ENCODE results near the gene CSTPP1.
"Not testable (repeated sequence)": the region's sequence is repeated elsewhere in the genome, so short reads cannot be mapped to it uniquely, and the experiment has no call there.

The CSTPP1 gene

GRCh38 chr11:47099918-47100315 is 163.4 kb downstream of the CSTPP1 start:
- DNase-seq (ENCODE audit: low read depth) = no peak

DNA sequence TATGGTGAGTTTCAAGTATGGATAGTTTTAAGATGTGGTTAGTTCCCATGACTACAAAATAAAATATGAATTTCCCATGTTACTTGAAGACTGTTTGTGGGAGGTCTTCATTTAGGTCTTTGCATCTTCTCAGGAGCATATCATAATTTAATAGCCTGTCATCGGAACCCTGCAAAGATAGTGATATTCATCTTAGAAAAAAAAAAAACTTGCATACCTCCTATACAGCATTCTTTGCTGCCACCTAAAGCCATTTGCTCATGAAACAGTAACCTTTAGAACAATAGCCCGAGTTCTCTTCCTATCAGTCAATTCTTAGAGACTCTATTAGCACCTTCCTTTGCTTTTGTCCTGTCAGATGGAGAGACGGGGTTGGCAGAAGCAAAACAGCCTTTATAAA is 164.8 kb downstream of the CSTPP1 start:
- no peak for DNase-seq (ENCODE audit: low read depth)

DNA sequence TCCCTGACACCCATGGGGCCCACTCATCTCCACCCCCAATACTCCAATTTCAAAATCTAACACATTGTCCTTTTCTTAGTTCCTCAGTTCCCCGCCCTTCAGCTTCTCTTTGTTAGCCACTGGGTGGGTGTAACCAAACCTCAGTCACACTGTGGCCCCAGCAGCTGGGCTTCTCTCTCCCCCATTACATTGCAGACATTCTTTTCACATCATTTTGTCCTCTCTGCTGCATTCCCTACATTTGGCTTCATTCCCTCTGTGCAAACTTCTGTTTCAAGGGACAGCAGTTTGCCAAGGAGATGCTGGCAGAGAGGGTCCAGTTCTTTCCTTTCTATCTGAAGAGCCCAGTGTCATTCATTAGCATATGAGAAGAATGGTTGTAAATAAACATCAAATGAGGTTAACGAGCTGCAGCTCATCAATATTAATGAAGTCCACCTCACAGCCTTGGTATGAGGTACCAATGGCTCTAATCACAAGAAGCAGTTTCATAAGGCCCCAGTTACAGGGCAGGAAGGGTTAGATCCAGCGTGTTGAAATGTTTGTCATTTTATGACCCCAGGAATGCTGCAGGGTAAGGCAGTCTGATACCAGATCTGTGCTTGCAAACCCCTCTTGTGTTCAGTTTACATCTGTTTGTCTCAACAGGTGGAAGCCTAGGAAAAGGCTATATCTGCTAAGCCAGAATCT is 167.8 kb downstream of the CSTPP1 start:
- no peak for DNase-seq (ENCODE audit: low read depth)

GRCh38 chr11:47105541-47105940 is 169.0 kb downstream of the CSTPP1 start:
- DNase-seq (ENCODE audit: low read depth) = no peak

- no peak for DNase-seq (ENCODE audit: low read depth)
These were observed 169.4 kb downstream of the CSTPP1 start for GRCh38 chr11:47105974-47106373.

GRCh38 chr11:47106798-47107411 is 170.3 kb downstream of the CSTPP1 start:
- no peak for DNase-seq (ENCODE audit: low read depth)

DNA sequence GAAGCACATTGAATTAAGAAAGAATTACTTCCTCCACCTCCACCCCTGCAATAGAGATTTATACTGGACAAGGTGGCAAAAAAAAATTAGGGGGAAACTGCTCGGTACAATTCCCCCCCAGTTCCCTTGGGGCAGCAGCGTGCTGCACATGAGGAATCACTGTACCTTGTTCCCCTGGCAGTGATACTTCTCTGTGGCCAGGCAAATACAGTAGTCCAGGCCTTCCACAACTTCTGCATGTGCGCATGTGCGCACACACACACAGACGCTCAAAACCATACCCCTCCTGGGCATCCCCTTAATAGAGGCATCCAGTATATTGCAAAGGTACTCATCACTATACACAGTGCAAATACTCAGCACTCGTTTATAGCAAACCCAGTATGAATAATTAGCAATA is 171.2 kb downstream of the CSTPP1 start:
- no peak for DNase-seq (ENCODE audit: low read depth)

- DNase-seq (ENCODE audit: low read depth) = no peak
These were observed 171.7 kb downstream of the CSTPP1 start for GRCh38 chr11:47108214-47108613.

GRCh38 chr11:47109051-47109726 is 172.6 kb downstream of the CSTPP1 start:
- no peak for DNase-seq (ENCODE audit: low read depth)

- no peak for DNase-seq (ENCODE audit: low read depth)
These were observed 173.2 kb downstream of the CSTPP1 start for GRCh38 chr11:47109727-47110246.

DNA sequence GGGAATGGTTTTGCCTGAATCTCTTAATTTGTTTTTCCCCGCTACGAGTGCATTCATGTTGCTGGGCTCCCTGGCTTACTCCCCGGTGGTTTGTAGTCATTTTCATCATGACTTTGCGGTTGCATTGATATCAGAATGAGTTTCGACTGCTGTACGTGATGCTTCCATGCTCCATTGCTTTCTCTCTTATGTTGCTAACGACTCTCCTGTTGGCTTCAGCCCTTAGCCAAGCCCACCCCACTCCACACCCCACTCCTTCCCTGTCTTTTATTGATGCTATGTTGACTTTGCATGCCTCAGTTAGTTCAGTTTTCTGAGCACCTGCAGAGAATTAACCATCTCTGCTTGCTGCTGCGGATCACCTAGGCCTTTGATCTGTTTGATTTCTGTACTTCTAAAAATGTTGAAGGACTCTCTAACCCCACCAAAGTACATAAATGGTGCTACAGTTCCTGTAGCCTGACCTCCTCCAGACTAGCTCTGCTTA is 174.8 kb downstream of the CSTPP1 start:
- no peak for DNase-seq (ENCODE audit: low read depth)

DNA sequence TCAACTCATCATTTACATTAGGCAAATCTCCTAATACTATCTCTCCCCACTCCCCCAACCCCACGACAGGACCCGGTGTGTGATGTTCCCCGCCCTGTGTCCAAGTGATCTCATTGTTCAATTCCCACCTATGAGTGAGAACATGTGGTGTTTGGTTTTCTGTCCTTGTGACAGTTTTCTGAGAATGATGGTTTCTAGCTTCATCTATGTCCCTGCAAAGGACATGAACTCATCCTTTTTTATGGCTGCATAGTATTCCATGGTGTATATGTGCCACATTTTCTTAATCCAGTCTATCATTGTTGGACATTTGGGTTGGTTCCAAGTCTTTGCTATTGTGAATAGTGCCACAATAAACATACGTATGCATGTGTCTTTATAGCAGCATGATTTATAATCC is 176.4 kb downstream of the CSTPP1 start:
- not testable (repeated sequence) for DNase-seq (ENCODE audit: low read depth)

- not testable (repeated sequence) for DNase-seq (ENCODE audit: low read depth)
These were observed 182.6 kb downstream of the CSTPP1 start for GRCh38 chr11:47118958-47119688.

GRCh38 chr11:47121056-47121455 is 184.5 kb downstream of the CSTPP1 start:
- DNase-seq (ENCODE audit: low read depth) = no peak

GRCh38 chr11:47121731-47122130 is 185.2 kb downstream of the CSTPP1 start:
- no peak for DNase-seq (ENCODE audit: low read depth)

DNA sequence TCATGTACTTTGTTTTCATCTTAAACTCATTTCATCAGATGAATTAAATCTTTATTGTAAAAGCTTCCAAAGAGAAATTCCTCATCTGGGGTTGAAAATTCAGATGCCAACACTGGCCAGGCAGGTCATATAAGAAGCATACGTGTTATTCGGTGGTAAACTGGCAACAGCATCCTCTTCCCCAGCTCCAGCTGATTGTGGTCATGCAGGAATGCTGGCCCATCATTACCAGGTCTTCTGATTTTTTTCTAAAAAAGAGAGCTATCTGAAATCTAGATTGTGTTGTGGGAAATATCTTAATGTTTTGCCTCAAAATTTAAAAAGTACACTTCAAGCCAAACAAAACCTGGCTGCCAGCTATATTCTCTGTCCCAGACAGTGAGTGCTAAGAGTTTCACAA is 186.5 kb downstream of the CSTPP1 start:
- DNase-seq (ENCODE audit: low read depth) = no peak

GRCh38 chr11:47124675-47125074 is 188.1 kb downstream of the CSTPP1 start:
- DNase-seq (ENCODE audit: low read depth) = no peak

DNA sequence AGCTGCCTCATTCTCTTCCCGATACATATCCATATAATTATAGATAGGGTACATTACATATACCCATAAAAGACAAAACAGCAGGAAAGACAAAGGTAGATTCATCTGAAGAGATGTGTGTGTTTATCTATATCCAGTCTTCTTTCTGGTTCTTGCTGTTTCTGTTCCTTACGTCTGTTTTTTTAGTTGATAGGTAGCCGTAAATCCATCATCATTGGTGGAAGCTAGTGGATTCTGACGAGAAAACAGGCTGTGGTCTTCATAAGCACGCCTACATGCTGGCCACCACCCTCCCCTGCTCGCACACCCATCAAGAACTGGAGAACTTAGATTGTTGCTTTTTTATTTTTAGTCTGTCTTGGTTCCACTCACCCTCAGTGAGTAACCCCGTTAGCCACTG is 188.5 kb downstream of the CSTPP1 start:
- DNase-seq (ENCODE audit: low read depth) = no peak

- DNase-seq (ENCODE audit: low read depth) = no peak
These were observed 190.7 kb downstream of the CSTPP1 start for GRCh38 chr11:47127213-47127612.

GRCh38 chr11:47130543-47130942 is 194.0 kb downstream of the CSTPP1 start:
- DNase-seq (ENCODE audit: low read depth) = no peak

- no peak for DNase-seq (ENCODE audit: low read depth)
These were observed 194.6 kb downstream of the CSTPP1 start for GRCh38 chr11:47131136-47131535.

DNA sequence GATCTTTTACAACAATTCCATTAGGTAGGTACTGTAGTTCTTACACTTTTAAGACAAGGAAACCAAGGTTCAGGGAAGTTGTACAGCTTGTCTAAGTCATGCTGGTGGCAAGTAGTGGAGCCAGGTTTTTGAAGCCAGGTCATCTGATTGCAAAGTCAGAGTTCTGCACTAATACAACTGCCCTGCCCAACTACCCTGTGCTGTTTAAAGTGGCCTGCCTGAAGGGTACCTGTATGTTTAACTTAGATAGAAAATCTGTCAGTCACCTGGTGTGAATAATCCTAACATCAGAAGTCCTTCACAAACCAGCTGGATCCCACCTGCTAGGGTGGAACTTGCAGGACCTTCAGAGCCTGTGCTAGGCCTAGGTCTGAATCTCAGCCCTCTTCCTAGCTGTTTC is 195.9 kb downstream of the CSTPP1 start:
- DNase-seq (ENCODE audit: low read depth) = no peak
